Ishikawa (cell line): ENCODE results near the gene KLC3.

Experiments used
- CEBPB ChIP-seq: IDR thresholded peaks from 2 replicates; pipeline ENCODE4 v1.6.1; 2012
- CREB1 ChIP-seq: IDR thresholded peaks from 2 replicates; pipeline ENCODE4 v1.6.1; 2012; ENCODE audit warnings: low read depth
- FOXM1 ChIP-seq: IDR thresholded peaks from 2 replicates; pipeline ENCODE4 v1.6.1; 2012; ENCODE audit warnings: low read depth, borderline replicate concordance
- MAX ChIP-seq: IDR thresholded peaks from 2 replicates; pipeline ENCODE4 v1.6.1; 2012
- RAD21 ChIP-seq: IDR thresholded peaks from 2 replicates; pipeline ENCODE4 v1.6.1; 2012; ENCODE audit warnings: low read depth
- TAF1 ChIP-seq: IDR thresholded peaks from 2 replicates; pipeline ENCODE4 v1.6.1; 2012; ENCODE audit warnings: low read depth, mild to moderate bottlenecking
- TEAD4 ChIP-seq: IDR thresholded peaks from 2 replicates; pipeline ENCODE4 v1.6.1; 2012

GRCh38 chr19:45305421-45305820 lies 35.1 kb upstream of the KLC3 start:
- no peak for TF ChIP-seq TAF1
- no peak for TF ChIP-seq RAD21
- TF ChIP-seq CEBPB = no peak
- TF ChIP-seq TEAD4 = no peak
- TF ChIP-seq MAX = no peak
- no peak for TF ChIP-seq FOXM1
- TF ChIP-seq CREB1 = no peak
